OCI-M2 (cell line): ENCODE data around the gene KCNQ1.

Source experiments
- DNase-seq: peaks from one replicate; lab custom pipeline; 2025; ENCODE audit not compliant: unreplicated experiment; lab: John Stamatoyannopoulos, UW

The KCNQ1 gene

GRCh38 chr11:2575591-2576051, 130.8 kb downstream of the KCNQ1 start:
- DNase-seq, result no peak

GRCh38 chr11:2576111-2576510, 131.3 kb downstream of the KCNQ1 start:
- no peak for DNase-seq

DNA sequence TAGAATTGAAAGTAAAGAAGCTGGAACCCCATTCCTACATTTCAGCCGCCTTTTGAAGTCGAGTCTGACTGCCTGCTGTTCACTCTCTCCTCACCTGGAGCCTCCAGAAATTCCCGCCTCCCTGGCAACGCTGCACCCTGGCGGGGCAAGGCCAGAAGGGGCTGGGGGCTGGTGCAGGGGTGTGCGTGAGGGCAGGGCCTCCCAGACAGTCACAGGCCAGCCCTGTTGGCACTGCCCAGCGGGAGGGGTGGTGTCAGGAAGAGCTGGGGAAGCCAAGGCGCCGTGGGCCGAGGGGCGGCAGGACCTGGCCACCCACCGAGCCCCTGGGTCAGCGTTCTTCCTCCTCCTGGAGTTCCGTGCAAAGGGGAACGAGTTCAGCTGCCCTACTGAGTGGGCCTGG, 131.7 kb downstream of the KCNQ1 start:
- DNase-seq, result no peak

DNA sequence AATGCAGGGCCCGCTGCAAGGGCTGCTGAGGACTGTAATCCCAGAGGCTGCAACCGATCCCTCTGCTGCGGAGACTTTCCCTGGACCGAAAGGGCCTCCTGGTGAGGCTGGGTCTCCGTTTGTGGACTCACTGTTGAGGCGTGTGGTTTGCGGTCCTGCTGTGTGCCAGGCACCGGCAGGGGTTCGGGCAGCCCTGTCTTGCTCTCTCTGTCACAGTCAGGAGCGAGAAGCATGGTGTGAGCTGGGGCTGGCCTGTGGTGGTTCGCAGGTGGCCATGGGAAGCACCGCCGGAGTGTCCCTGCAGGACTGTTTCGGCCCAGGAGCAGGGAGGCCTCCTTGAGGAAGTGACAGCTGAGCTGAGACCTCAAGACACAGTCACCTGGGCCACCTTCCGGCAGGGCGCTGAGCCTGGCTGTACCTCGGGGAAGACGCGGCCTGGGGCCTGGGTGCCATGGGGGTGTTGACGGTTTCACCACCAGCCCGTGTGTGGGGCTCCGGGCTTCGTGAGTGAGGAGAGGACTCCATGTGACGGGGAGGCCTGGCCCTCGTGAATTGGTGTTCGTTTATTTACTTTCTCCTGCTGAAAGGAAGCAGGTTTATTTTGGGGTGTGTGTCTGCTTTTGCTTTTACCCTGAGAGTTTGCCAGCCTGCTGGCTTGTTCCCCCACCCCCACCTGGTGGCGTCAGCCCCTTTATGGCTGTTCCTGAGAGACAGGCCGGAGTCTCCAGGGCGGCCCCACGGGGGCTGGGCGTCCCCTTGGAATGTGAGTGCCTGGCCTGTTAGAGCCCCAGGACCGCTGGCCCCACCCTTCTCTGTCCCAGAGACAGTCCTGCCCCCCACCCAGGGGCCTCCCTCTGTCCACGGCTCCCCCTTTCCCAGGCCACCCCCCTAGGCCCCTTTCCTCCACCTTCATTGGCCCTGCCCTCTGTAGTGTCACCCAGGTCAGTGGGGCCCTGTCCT, 132.5 kb downstream of the KCNQ1 start:
- DNase-seq, result no peak

- DNase-seq, result no peak
Measured at GRCh38 chr11:2577991-2578928, 133.5 kb downstream of the KCNQ1 start.

DNA sequence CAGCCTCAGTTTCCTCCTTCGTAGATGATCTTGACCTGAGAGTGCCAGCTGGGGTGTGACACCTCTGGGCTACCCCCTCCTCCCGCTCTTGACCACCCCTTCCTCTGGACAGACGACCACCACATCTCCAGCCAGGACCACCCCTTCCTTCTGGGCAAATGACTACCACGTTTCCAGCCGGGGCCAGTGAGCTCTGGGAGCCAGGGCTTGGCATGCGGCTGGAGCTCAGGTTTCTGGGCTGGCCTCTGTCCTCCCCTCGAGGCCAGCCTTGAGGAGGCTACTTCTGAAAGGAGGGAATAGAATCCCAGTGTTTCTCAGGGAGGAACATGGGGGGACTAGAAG, 134.1 kb downstream of the KCNQ1 start:
- DNase-seq, result no peak

GRCh38 chr11:2579315-2580060, 134.7 kb downstream of the KCNQ1 start:
- DNase-seq, result no peak

- no peak for DNase-seq
Measured at GRCh38 chr11:2580061-2580421, 135.2 kb downstream of the KCNQ1 start.

GRCh38 chr11:2580571-2581001, 135.8 kb downstream of the KCNQ1 start:
- DNase-seq, result no peak

DNA sequence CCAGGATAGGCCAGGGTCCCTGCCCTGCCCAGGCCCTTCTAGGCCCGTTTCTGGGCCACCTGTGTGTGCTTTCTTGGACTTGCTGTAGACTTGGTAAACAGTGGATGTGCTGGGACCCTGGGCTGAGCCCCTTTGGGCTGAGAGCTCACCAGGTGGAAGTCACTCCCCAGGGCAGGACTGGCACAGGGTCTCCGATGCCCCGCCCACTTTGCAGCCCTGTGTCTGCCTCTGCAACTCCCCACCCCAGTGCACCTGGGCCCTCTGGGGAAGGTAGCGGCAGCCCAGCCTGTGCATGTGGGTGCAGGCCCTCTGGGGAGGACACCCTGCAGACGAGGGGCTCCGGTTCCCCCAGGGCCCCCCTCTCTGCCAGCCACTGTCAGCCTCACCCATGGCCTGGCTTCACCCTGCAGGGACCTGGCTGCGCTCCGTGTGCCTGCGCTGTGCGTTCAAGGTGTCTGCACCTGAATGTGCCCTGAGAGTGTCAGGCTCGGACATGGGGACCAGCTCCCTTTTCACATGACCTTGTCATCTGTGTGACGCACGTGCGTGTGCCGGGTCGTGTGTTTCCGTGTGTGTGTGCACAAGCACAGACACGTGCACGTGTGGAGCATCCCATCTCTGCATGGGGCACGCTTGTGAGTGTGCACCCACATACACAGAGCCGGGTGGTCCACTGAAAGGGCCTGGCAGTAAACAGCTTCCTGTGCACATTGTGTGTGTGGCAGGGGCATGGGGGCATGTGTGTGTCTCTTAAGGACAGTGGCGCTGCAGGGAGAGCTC, 136.5 kb downstream of the KCNQ1 start:
- no peak for DNase-seq

GRCh38 chr11:2581931-2582350, 137.1 kb downstream of the KCNQ1 start:
- no peak for DNase-seq

DNA sequence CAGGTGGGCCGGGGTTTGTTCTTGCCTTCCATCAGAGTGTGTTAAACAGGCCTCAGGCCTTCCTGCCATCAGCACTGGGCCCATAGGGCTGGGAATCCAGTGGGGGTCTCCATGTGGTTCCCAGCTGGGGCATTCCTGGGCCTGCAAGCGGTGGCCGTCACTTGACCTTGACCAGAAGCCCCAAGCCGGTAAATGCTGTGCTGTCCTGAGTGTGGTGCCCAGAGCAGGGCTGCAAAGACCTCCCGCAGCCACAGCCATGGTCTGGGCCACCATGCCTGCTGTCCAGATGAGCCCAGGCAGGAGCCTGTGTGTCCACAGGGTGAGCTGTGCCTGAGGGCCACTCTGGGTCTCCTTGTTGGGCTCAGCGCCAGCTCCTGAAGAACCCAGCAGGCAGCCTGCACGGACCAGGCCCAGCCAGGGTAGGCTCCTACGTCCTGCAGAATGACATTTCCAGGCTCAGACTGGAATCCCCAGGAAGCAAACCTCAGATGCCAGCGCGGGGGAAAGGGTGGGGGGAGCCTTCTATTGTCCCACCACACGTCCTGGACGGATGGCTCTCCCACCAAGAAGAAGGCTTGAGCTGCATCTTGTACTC, 137.6 kb downstream of the KCNQ1 start:
- no peak for DNase-seq

GRCh38 chr11:2582946-2583604, 138.3 kb downstream of the KCNQ1 start:
- DNase-seq, result no peak

- DNase-seq, result no peak
Measured at GRCh38 chr11:2583605-2583958, 138.8 kb downstream of the KCNQ1 start.

GRCh38 chr11:2584434-2584811, 139.6 kb downstream of the KCNQ1 start:
- DNase-seq, result no peak

- no peak for DNase-seq
Measured at GRCh38 chr11:2584812-2585565, 140.2 kb downstream of the KCNQ1 start.

GRCh38 chr11:2585566-2586086, 140.8 kb downstream of the KCNQ1 start:
- DNase-seq, result no peak

GRCh38 chr11:2586087-2586792, 141.4 kb downstream of the KCNQ1 start:
- DNase-seq, result no peak
